ENCODE data around the gene TP53I3.

The TP53I3 gene

GRCh38 chr2:24082787-24083566 is 1.7 kb downstream of the TP53I3 start:
- Mint-ChIP-seq H3K4me1 (peaks cover 19% of the 10 kb centered on the region), H3K27me3 (no peaks in the 10 kb centered on the region), H3K4me3 (peak overlapping the region; percentile 84), H3K27ac (peak overlapping the region; percentile 80), H3K36me3 (ENCODE audit: low read depth) (no peaks in the 10 kb centered on the region), H3K9me3 (no peaks in the 10 kb centered on the region)
- no peak for DNase-seq
- ATAC-seq, result no peak

GRCh38 chr2:24080701-24081100 is 3.9 kb downstream of the TP53I3 start:
- peaks cover 25% of the 10 kb centered on the region for H3K4me1 Mint-ChIP-seq
- no peaks in the 10 kb centered on the region for H3K27me3 Mint-ChIP-seq
- ATAC-seq, result no peak
- H3K27ac Mint-ChIP-seq, result no peak overlapping the region
- H3K9me3 Mint-ChIP-seq, result no peaks in the 10 kb centered on the region
- no peak overlapping the region for H3K4me3 Mint-ChIP-seq
- H3K36me3 Mint-ChIP-seq (ENCODE audit: low read depth), result no peaks in the 10 kb centered on the region
- no peak for DNase-seq

GRCh38 chr2:24077879-24078278 is 6.8 kb downstream of the TP53I3 start:
- Mint-ChIP-seq H3K9me3 (no peaks in the 10 kb centered on the region), H3K36me3 (ENCODE audit: low read depth) (peaks cover 8% of the 10 kb centered on the region), H3K4me3 (peak overlapping the region; percentile 99), H3K27me3 (no peaks in the 10 kb centered on the region), H3K4me1 (peaks cover 33% of the 10 kb centered on the region), H3K27ac (peak overlapping the region; percentile 49)
- DNase-seq (no peak), ATAC-seq (no peak)

- H3K4me3 Mint-ChIP-seq, result peak overlapping the region; percentile 99
- H3K9me3 Mint-ChIP-seq, result no peaks in the 10 kb centered on the region
- H3K4me1 Mint-ChIP-seq, result peaks cover 37% of the 10 kb centered on the region
- no peaks in the 10 kb centered on the region for H3K27me3 Mint-ChIP-seq
- peak overlapping the region; percentile 49 for H3K27ac Mint-ChIP-seq
- no peak for ATAC-seq
- no peak for DNase-seq
- peaks cover 12% of the 10 kb centered on the region for H3K36me3 Mint-ChIP-seq (ENCODE audit: low read depth)
These were observed 7.1 kb downstream of the TP53I3 start for GRCh38 chr2:24077535-24077877.

- Mint-ChIP-seq H3K9me3 (no peaks in the 10 kb centered on the region), H3K27ac (peak overlapping the region; percentile 95), H3K36me3 (ENCODE audit: low read depth) (peaks cover 15% of the 10 kb centered on the region), H3K4me1 (peaks cover 40% of the 10 kb centered on the region), H3K27me3 (no peaks in the 10 kb centered on the region), H3K4me3 (peak overlapping the region; percentile 99)
- DNase-seq (peak; percentile 19), ATAC-seq (peak; percentile 7)
These were observed 7.6 kb downstream of the TP53I3 start for GRCh38 chr2:24076849-24077534.

DNA sequence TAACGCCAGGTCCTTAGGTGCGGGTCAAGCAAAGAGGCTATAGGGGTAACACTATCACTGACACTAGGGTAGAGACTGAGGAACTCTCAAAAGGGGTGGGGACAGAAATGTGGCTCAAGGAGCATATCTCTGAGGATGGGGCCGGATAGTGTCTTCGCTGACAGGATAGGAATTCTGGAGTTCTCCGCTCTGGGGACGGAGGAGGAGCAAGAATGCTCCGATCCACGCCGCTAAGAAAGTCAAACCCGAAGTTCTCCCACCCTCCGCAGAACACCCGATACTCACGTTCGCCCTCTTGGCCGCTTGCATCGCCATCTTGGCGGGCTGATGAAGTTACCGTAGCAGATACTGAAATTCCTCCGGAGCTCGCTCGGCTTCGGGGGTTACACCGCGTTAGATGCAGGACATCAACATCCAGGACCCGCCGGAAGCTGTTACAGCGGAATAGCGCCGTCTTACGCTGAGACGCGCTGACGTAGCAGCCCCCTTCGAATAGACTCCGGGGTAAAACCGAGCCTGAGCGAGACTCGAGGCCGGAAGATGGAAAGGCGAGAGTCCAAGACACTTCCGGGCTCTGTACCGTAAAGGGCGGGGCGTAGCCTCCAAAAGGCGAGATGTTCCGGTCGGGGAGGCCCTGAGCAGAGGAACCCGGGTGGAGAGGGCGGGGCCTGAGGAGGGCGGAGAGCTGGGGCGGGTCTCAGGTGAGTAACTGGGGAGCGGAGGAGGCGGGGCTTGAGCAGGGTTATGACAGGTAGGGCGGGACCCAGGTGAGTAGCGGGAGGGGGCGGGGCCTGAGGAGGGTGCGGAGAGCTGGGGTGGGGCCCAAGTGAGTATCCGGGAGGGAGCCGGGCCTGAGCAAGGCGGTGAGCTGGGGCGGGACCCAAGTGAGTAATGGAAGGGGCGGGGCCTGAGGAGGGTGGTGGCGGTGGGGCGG is 8.5 kb downstream of the TP53I3 start, which contains the start of gene SF3B6:
Gene SF3B6, minus strand, starts transcription at position 412 of the 934 bp plus-strand sequence. Its CDS starts 97 bp downstream, at position 315.
- no peaks in the 10 kb centered on the region for H3K9me3 Mint-ChIP-seq
- ATAC-seq (peak; percentile 97), DNase-seq (peak; percentile 99)
- peak within 1 kb of the TSS; percentile 95 for H3K27ac Mint-ChIP-seq
- peaks cover 40% of the 10 kb centered on the region for H3K4me1 Mint-ChIP-seq
- H3K27me3 Mint-ChIP-seq, result no peaks in the 10 kb centered on the region
- peaks cover 15% of the 10 kb centered on the region for H3K36me3 Mint-ChIP-seq (ENCODE audit: low read depth)
- H3K4me3 Mint-ChIP-seq, result peak within 1 kb of the TSS; percentile 99

- H3K36me3 Mint-ChIP-seq (ENCODE audit: low read depth), result peaks cover 15% of the 10 kb centered on the region
- no peak for DNase-seq
- H3K27ac Mint-ChIP-seq, result peak overlapping the region; percentile 95
- no peaks in the 10 kb centered on the region for H3K27me3 Mint-ChIP-seq
- H3K4me3 Mint-ChIP-seq, result peak overlapping the region; percentile 99
- no peak for ATAC-seq
- peaks cover 40% of the 10 kb centered on the region for H3K4me1 Mint-ChIP-seq
- no peaks in the 10 kb centered on the region for H3K9me3 Mint-ChIP-seq
These were observed 9.4 kb downstream of the TP53I3 start for GRCh38 chr2:24075259-24075658.

DNA sequence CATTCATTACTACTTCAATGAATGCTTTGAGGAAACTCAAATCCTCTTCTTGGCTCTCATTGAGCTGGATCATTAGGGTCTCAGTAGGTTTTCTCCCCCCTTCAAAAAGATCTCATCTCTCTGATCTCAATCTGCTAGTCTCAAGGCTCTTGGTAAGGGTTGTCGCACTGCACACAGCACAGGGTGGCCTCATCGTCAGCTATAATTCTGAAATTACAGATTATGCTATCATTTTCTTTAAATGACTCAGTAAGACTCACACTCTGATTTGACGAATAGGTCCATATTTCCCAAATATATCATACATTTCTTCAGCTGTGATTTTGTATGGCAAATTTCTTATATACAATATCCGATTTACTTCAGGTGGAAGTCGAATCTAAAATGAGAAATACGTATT is 10.8 kb downstream of the TP53I3 start:
- ATAC-seq, result no peak
- no peaks in the 10 kb centered on the region for H3K9me3 Mint-ChIP-seq
- peak overlapping the region; percentile 73 for H3K27ac Mint-ChIP-seq
- peaks cover 22% of the 10 kb centered on the region for H3K36me3 Mint-ChIP-seq (ENCODE audit: low read depth)
- peaks cover 40% of the 10 kb centered on the region for H3K4me1 Mint-ChIP-seq
- DNase-seq, result no peak
- H3K4me3 Mint-ChIP-seq, result peak overlapping the region; percentile 44
- no peaks in the 10 kb centered on the region for H3K27me3 Mint-ChIP-seq

DNA sequence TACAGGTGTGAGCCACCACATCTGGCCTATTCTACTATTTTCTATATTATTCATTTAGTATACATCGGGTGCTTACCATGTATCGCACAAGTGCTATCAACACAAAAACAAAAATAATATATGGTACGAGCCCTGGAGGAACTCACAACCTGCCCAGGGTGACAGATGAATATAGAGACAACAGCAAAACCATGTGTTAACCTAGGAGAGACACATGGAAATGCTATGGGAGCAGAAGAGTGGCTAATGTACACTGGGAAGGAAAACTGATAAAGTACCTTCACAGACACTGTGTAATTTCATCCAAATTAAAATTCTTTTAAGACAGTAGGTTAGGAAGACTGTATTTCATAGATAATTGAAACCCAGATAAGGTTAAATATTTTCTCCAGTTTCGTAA is 12.4 kb downstream of the TP53I3 start:
- ATAC-seq, result no peak
- peaks cover 32% of the 10 kb centered on the region for H3K4me1 Mint-ChIP-seq

GRCh38 chr2:24065341-24065740 is 19.3 kb downstream of the TP53I3 start:
- DNase-seq (no peak), ATAC-seq (no peak)
- Mint-ChIP-seq H3K4me3 (no peak overlapping the region), H3K4me1 (peaks cover 6% of the 10 kb centered on the region), H3K27ac (no peak overlapping the region), H3K36me3 (ENCODE audit: low read depth) (peaks cover 12% of the 10 kb centered on the region), H3K9me3 (no peaks in the 10 kb centered on the region), H3K27me3 (no peaks in the 10 kb centered on the region)

More for the DNA sequence above, 12.4 kb downstream of the TP53I3 start:
- H3K27me3 Mint-ChIP-seq, result no peaks in the 10 kb centered on the region
- H3K4me3 Mint-ChIP-seq, result no peak overlapping the region
- H3K27ac Mint-ChIP-seq, result no peak overlapping the region
- H3K36me3 Mint-ChIP-seq (ENCODE audit: low read depth), result peaks cover 27% of the 10 kb centered on the region
- no peak for DNase-seq
- no peaks in the 10 kb centered on the region for H3K9me3 Mint-ChIP-seq

- no peaks in the 10 kb centered on the region for H3K9me3 Mint-ChIP-seq
- no peak for ATAC-seq
- H3K27ac Mint-ChIP-seq, result no peak overlapping the region
- H3K36me3 Mint-ChIP-seq (ENCODE audit: low read depth), result no peaks in the 10 kb centered on the region
- no peak for DNase-seq
- no peaks in the 10 kb centered on the region for H3K27me3 Mint-ChIP-seq
- no peaks in the 10 kb centered on the region for H3K4me1 Mint-ChIP-seq
- no peak overlapping the region for H3K4me3 Mint-ChIP-seq
These were observed 25.9 kb downstream of the TP53I3 start for GRCh38 chr2:24058564-24059271.

DNA sequence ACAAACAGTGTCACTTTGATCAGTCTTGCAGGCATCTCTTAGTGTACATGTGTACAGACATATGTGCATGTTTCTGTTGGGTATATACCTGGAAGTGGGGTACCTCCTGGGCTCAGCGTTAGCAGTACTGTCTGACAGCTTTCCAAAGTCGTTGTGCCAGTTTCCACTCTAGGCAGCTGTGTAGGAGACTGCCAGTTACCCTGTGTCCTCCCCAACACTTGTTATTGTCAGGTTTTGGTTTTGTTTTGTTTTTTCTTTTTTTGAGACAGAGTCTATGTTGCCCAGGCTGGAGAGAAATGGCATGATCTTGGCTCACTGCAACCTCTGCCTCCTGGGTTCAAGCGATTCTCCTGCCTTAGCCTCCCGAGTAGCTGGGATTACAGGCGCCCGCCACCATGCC is 28.9 kb downstream of the TP53I3 start:
- H3K9me3 Mint-ChIP-seq, result no peaks in the 10 kb centered on the region
- ATAC-seq (no peak), DNase-seq (no peak)
- H3K27me3 Mint-ChIP-seq, result peaks cover 3% of the 10 kb centered on the region
- no peak overlapping the region for H3K4me3 Mint-ChIP-seq
- no peaks in the 10 kb centered on the region for H3K4me1 Mint-ChIP-seq
- H3K36me3 Mint-ChIP-seq (ENCODE audit: low read depth), result no peaks in the 10 kb centered on the region
- H3K27ac Mint-ChIP-seq, result no peak overlapping the region

GRCh38 chr2:24054366-24055010 is 30.1 kb downstream of the TP53I3 start:
- H3K4me1 Mint-ChIP-seq, result no peaks in the 10 kb centered on the region
- H3K4me3 Mint-ChIP-seq, result no peak overlapping the region
- no peak overlapping the region for H3K27ac Mint-ChIP-seq
- no peaks in the 10 kb centered on the region for H3K36me3 Mint-ChIP-seq (ENCODE audit: low read depth)
- H3K9me3 Mint-ChIP-seq, result no peaks in the 10 kb centered on the region
- ATAC-seq (no peak), DNase-seq (no peak)
- peaks cover 3% of the 10 kb centered on the region for H3K27me3 Mint-ChIP-seq

Measured in activated naive CD8-positive, alpha-beta T cell treated with anti-CD3 and anti-CD28 coated beads, Interleukin-2, amount 50 U/mL, for 24 hours (primary cell).